GM21528 (cell line): Measurements from ENCODE around the gene APBB3.
"Not testable (repeated sequence)": the region's sequence is repeated elsewhere in the genome, so short reads cannot be mapped to it uniquely, and the experiment has no call there.

Experiments used
- ATAC-seq: cut with Tn5 transposase; IDR thresholded peaks from one replicate; pipeline ENCODE4 v1.9.1; 2021; ENCODE audit warnings: mild to moderate bottlenecking, moderate library complexity; ENCODE audit not compliant: unreplicated experiment, low FRiP score

The APBB3 gene, protein sequence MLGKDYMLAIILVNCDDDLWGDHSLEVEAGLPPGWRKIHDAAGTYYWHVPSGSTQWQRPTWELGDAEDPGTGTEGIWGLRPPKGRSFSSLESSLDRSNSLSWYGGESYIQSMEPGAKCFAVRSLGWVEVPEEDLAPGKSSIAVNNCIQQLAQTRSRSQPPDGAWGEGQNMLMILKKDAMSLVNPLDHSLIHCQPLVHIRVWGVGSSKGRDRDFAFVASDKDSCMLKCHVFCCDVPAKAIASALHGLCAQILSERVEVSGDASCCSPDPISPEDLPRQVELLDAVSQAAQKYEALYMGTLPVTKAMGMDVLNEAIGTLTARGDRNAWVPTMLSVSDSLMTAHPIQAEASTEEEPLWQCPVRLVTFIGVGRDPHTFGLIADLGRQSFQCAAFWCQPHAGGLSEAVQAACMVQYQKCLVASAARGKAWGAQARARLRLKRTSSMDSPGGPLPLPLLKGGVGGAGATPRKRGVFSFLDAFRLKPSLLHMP

DNA sequence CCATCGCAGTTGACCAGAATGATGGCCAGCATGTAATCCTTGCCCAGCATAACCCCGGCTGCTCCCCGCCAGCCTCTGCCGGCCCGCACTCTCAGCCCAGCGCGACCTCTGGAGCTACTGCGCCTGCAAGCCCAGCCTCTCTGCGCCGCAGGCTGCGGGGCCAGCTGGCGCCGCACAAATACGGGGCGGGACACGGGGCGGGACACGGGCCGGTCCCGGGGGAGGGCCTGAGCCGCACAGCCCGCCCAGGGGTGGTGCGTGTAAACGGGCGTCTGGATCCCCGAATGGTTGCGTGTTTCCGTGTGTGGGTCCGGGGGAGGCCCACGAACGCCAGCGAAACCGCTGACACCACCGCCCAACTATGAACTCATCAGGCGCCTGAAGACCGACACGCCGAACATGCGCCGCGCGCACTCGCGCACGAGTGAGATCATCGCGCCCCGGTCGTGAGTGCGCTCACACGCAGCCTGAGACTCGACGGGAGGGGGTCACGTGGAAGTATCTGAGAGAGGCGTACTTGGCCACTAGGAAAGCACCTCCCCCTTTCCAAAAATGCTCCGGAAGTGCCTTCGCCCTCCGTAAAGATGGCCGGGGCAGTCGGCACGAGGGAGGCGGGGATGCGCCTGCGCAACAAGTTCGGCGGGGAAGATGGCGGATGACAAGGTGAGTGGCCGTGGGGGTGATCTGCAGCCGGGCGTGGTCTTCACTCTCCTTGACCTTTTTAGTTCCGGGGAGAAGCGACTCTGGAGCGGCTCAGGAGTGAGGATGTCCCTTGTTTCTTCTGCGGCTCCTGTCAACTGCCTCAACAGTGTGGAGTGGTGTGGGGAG is at the start of gene APBB3, which contains the start of gene SLC35A4:
APBB3 (minus strand) TSS at position 403 of the 828 bp plus-strand sequence; CDS start at position 50, 353 bp downstream.
SLC35A4 (plus strand) TSS at position 633 of the 828 bp plus-strand sequence. CDS start 2,342 bp downstream, outside the sequence.
- ATAC-seq = peak; percentile 86

DNA sequence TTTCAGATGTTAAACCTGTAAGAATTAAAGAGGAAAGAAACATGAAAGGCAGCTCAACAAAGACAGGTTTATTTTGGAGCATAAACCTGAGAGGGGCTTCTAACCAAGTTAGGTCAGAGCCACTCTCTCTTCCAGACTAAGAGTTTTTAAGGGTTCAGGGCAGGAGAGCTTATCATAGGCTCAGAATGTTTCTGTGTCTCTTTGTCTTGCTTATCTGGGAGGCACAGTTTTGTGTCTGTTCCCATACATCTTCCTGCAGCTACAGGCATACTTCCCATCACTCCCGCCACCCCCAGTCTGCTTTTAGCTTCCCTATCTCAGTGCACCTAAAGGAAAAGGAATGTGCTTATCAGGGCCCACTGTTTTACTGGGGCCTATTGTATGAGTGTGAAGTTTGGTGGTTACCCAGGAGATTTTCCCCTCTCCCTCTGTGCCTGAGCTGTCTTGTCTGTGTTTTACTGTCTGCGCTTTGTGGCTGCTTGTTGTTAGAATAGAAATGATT is 46.7 kb upstream of the APBB3 start:
- ATAC-seq = no peak

DNA sequence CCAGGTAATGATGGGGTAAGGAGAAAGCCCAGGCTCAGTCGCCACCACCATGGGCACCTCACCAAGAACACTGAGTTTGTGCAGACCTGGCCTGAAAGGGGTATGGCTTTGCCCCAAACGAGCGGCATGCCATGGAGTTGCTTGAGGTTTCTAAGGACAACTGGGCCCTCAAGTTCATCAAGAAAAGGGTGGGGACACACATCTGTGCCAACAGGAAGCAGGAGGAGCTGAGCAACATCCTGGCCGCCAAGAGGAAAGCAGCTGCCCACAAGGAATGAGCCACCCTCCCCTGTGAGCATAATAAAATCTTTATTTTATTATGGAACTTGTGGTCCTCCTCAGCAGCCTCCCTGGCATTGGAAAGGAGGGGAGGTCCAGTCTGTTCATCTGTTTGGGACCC is 44.7 kb upstream of the APBB3 start:
- ATAC-seq = no peak

DNA sequence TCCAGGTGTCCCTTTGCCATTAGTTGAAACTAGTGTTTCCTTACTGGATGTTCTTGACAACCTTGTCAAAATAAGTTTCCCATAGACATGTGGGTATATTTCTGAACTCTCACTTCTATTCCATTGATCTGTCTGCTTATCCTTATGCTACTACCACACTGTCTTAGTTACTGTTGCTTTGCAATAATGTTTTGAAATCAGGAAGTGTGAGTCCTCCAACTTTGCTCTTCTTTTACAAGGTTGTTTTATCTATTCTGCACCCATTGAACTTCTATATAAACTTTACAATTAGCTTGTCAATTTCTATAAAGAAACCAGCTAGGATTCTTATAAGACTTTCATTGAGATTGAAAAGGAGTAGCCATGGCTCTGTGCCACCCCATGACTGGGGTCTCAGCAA is 44.3 kb upstream of the APBB3 start:
- ATAC-seq = no peak

DNA sequence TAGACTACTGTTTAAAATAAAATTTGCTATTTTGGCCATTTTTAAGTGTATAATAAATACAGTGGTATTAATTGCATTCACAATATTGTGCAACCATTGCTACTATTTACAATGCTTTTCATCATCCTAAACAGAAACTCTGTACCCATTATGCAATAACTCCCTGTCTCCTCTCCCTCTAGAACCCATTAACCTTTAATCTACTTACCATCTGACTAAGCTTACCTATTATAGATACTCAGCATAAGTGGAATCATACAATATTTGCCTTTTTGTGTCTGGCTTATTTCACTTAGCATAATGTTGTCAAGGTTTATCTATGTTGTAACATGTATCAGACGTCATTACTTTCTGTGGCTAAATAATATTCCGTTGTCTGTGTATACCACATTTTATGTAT is 42.6 kb upstream of the APBB3 start:
- no peak for ATAC-seq

DNA sequence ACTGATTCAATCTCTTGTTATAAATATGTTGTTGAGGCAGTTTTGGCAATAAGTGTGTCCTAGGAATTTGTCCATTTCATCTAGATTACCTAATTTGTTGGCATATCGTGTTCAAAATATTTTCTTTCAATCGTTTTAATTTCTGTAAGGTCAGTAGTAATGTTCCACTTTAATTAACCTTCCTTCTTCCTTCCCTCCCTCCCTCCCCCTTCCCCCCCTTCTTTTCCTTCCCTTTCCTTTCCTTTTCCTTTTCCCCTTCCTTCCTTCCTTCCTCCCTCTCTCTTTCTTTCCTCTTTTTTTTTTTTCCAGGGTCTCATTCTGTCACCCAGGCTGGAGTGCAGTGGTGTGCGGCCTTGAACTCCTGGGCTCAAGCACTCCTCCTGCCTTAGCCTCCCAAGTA is 41.5 kb upstream of the APBB3 start:
- no peak for ATAC-seq

DNA sequence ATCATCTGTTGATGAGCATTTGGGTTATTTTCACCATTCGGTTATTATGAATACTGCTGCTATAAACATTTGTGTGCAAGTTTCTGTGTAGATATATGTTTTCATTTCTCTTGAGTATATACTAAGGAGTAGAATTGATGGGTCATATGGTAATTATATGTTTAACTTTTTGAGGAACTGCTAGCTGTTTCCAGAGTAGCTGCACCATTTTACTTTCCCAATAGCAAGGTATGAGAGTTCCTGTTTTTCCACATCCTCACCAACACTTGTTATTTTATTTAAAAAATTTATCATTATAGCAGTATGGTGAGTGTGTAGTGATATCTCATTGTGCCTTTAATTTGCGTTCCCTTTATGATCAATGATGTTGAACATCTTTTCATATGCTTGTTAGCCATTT is 39.3 kb upstream of the APBB3 start:
- ATAC-seq = no peak

DNA sequence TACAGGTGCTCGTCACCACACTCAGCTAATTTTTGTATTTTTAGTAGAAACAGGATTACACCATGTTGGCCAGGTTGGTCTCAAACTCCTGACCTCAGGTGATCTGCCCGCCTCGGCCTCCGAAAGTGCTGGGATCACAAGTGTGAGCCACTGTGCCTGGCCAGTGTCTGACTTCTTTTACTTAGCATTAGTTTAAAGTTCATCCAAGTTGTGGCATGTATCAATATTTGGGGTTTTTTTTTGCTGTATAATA is 39.0 kb upstream of the APBB3 start:
- not testable (repeated sequence) for ATAC-seq

DNA sequence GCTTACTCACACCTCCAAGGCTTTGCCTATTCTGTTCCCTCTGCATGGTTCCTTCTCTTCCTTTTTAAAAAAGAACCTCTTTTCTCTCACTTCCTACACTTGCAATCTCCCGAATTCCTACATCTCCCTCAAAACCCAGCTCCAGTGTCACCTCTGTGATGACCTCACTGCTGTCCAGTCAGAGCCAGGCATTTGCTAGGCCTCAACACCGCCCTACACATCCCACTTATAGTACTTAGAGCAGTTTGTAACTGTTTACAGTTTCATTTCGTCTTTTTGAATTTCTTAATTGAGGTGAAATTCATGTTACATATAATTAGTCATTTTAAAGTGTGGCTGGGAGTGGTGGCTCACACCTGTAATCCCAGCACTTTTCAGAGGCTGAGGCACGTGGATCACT is 37.7 kb upstream of the APBB3 start:
- ATAC-seq = no peak

DNA sequence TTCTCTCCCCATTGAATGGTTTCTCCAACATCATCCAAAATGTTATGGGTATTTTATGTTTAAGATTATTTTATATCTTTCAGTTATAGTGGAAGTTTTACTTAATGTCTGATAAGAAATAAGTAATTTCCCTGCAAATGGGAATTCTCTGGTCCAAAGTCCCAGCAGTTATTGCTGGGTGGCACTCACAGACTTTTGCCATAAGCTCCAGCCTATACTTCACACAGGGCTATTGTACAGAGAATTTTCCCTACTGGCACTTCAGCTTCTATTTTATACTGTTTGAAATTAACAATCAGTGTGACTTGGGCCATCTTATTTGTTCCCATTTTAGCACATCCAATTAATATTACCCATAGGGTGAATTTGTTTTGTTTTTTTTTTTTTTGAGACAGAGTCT is 35.7 kb upstream of the APBB3 start:
- no peak for ATAC-seq

DNA sequence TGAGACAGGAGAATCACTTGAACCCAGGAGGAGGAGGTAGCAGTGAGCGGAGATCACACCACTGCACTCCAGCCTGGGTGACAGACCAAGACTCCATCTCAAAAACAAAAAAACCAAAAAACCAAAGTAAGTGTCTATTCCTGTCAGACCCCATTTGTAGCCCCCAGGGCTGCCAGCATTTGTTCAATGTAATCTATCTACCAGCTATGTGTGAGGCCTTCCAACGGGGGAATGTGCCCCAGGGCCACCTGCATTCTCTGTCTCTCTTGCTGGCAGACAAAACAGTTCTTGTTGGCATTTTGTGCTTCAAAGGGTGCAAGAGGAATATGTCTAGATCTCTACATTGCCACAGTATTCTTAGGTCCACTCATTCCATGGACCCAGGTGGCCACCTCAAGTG is 34.4 kb upstream of the APBB3 start:
- ATAC-seq = no peak

DNA sequence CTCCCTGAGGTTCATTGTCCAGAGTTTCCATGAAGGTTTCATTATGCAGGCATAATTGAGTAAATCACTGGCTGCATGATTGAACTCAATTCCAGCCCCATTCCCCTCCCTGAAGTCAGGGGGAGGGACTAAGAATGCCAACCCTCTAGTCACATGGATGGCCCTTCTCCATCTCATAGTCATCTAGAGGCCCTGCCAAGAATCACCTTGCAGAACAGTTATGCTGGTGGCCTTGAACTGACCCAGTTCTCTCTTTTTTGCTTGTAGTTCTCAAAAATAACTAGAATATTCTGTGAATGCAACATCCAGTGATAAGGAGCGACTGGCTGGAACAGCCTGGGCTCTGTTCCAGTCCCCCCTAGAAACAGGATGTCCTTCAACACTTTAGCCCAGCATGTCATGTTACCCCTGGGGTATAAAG is 31.9 kb upstream of the APBB3 start:
- ATAC-seq = no peak

DNA sequence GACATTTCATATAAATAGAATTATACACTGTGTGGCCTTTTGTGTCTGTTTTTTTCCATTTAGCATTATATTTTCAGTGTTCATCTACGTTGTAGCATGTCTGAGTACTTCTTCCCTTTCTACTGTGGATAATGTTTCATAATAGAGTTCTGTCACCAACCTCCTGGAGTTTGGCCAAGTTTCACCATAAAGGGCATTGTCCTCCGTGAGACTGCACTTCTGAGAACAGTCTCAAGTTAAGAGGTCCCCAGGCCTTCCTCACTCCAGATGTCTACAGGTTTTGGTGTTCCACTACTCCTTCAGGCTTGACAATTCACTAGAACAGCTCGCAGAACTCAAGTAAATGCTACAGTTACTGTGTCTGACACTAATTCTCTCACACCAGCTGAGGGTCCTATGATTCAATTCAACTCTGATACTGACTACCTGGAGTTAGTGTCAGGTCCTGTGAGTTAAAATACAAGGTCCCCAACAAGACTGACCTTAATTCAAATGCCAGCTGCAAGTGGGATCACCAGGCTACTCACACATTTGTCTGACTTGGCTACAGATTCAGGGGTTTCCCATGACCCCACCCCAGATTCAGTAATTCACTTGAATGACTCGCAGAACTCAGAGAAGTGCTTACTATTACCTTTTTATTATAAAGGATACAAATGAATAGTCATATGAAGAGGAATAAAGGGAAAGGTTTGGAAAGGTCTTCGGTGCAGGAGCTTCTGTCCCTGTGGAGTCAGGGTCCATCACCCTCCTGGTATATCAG is 31.3 kb upstream of the APBB3 start:
- no peak for ATAC-seq

DNA sequence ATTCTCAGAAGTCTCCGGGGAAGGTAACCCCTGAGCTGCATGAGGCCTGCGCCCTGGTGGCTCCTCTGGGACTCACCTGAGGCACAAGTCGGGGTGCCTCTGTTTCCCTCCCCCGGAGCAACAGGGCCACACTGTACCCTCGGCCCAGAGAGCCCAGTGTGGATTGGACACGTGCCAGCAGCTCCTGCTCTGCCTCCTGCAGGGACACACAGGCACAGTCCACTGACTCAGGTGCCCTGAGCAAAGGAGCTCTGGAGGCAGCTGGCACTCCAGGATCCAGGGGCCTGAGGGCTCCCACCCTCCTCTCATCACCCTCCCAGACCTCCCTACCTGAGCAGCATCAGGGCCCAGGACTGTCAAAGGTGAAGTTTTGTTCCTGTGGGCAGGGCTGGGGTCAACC is 29.8 kb upstream of the APBB3 start:
- no peak for ATAC-seq

DNA sequence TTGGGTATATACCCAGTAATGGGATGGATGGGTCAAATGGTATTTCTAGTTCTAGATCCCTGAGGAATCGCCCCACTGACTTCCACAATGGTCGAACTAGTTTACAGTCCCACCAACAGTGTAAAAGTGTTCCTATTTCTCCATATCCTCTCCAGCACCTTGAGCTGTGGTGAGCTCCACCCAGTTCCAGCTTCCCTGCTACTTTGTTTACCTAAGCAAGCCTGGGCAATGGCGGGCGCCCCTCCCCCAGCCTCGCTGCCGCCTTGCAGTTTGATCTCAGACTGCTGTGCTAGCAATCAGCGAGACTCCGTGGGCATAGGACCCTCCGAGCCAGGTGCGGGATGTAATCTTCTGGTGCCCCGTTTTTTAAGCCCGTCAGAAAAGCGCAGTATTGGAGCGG is 28.7 kb upstream of the APBB3 start:
- not testable (repeated sequence) for ATAC-seq

DNA sequence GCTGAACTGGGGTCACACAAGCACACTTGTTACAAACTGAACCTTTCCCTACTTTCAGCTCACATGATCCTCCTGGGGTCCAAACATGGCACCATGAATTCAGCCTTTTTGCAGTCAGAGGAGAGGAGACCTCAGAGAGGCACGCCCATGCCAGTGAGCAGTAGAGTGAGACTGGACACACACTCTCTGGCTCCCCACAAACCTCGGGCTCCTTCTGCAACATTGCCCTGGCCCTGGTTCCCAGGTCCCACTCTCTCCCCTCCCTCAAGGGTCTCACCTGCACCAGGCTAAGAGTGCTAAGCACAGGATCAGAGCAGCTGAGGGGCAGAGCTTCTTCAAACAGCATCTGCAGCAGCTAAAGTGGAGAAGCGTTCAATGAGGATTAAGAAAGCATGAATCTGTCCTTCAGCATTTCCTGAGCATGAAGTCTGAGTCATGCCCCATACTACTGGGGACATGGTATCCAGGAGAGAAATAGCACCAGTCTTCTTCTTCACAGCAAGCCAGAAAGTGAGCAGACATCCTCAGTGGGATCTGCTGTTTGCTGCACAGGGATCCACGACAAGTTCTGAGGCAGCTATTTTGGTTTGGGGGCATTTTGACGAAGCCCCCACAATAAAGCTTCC is 27.5 kb upstream of the APBB3 start:
- no peak for ATAC-seq

DNA sequence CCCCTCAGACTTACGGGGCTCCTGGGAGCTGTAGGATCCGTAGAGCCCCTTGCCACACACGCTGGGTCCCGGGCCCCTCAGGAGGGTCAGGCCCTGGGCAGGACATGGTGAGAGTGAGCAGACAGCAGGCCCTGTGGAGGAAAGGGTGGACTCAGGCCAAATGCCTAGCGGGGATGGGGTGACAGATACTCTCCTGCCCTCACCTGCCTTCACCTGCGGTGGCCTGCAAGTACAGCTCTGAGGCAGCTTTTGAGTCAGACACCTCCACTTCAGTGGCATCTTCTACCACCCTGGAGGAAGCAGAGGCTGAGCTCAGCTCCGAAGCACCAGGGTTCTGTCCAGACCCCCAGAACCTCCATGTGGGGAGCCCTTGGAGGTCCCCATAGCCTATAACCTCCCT is 26.5 kb upstream of the APBB3 start:
- no peak for ATAC-seq

DNA sequence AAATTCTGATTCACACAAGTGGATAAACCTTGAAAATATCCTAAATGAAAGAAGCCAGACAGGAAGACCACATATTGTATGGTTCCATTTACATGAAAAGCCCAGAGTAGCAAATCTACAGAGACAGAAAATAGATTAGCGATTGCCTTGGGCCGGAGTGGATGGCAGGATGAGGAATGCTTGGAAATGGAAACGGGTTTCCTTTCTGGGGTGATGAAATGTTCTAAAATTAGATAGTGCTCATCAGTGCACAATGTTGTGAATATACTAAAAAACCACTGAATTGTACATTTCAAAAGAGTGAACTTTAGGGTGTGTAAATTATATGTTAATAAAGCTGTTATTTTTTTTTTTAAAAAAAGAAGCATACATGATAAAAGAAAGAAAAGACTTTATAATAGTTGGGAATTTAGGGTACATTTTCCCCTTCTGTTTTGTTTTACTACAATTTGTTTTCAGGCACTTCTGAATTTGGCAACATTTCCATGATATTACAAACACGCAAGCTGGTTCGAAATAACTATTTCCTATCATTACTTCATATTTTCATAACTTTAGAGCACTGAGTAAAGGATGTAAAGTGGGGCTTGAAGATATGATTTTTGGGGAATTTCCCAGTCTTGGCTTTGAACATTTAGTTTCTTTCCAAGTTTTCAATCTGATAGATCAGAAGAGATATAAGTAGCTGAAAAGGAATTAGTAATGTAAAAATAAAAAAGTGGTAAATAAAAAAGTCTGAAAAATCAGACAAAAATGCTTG is 24.1 kb upstream of the APBB3 start:
- no peak for ATAC-seq

DNA sequence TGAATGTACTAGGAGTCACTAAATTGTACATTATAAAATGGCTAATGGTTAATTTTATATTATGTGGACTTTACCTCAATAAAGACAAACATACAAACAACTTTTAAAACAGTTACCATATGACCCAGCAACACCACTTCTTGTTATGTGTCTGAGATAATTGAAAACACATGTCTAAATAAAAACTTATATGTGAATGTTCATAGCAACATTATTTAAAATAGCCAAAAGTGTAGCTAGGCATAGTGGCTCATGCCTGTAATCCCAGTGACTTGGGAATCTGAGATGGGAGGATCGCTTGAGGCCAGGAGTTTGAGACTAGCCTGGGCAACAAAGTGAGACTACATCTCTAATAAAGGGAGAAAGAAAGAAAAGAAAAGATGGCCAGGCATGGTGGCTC is 23.1 kb upstream of the APBB3 start:
- no peak for ATAC-seq
